Measurements from ENCODE around the gene EXOC6B. TPM values are rescaled to one million over a fixed set of nuclear protein-coding genes. Genes with fewer than 3 reads are reported as not detected.
A peak's percentile ranks its signal among the peaks of the same experiment; 100 is the strongest.

EXOC6B gene
- total and polyA plus RNA-seq, 3 donors from 2014 or later, result 27.7 to 45.2 (median 31.7) TPM

DNA sequence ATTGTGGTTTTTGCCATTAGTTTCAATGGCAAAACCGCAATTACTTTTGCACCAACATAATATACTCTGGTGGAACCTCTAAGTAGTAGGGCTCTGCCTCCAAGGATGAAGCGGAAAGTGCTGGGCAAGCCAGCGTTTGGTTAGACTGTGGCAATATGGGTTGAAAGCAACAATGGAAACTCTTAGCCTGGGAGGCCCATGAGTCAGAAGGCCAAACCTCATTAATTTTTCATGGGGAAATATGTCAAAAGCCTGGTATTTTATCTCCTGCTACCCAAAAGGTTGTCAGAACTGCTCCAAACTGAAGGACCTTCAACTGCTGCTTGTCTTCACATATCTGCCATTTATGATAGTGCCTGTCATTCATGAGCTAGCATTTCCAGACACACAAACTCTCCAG lies 499.1 kb downstream of the EXOC6B start:
- H3K36me3 ChIP-seq (ENCODE audit: low read depth, missing control alignments), result no peaks in the 10 kb centered on the region
- no peaks in the 10 kb centered on the region for H3K4me1 ChIP-seq
- intact Hi-C loops (cut with DNase I; ENCODE audit: low total_unique reads), result no loop called here
- H3K9me3 ChIP-seq, result no peaks in the 10 kb centered on the region
- no peak overlapping the region for H3K27ac ChIP-seq
- DNase-seq, result no peak
- no peaks in the 10 kb centered on the region for H3K27me3 ChIP-seq
- TF ChIP-seq, protein P1, sequence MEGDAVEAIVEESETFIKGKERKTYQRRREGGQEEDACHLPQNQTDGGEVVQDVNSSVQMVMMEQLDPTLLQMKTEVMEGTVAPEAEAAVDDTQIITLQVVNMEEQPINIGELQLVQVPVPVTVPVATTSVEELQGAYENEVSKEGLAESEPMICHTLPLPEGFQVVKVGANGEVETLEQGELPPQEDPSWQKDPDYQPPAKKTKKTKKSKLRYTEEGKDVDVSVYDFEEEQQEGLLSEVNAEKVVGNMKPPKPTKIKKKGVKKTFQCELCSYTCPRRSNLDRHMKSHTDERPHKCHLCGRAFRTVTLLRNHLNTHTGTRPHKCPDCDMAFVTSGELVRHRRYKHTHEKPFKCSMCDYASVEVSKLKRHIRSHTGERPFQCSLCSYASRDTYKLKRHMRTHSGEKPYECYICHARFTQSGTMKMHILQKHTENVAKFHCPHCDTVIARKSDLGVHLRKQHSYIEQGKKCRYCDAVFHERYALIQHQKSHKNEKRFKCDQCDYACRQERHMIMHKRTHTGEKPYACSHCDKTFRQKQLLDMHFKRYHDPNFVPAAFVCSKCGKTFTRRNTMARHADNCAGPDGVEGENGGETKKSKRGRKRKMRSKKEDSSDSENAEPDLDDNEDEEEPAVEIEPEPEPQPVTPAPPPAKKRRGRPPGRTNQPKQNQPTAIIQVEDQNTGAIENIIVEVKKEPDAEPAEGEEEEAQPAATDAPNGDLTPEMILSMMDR (IDR thresholded peaks at IDR 0.05), result no peak
- no peak for TF ChIP-seq POLR2A (IDR thresholded peaks at IDR 0.05)
- H3K4me3 ChIP-seq, result no peak overlapping the region
- WGBS, 2 donors, result 90 to 93% methylated on average over 3 of the region's 3 CpGs

GRCh38 chr2:72325592-72326422 lies 500.0 kb downstream of the EXOC6B start:
- Histone ChIP-seq H3K9me3 (no peaks in the 10 kb centered on the region), H3K36me3 (ENCODE audit: low read depth, missing control alignments) (no peaks in the 10 kb centered on the region), H3K27me3 (no peaks in the 10 kb centered on the region), H3K4me1 (no peaks in the 10 kb centered on the region), H3K4me3 (no peak overlapping the region), H3K27ac (no peak overlapping the region)
- TF ChIP-seq, protein P1 (IDR thresholded peaks at IDR 0.05), result peak in 2 of 3 experiments; percentile 13 to 26
- TF ChIP-seq POLR2A (IDR thresholded peaks at IDR 0.05), result no peak
- DNase-seq, result peak; percentile 30
- 72 to 82% methylated on average over 8 of the region's 8 CpGs for WGBS, 2 donors
- intact Hi-C loops (cut with DNase I; ENCODE audit: low total_unique reads), result no loop called here

- intact Hi-C loops (cut with DNase I; ENCODE audit: low total_unique reads), result no loop called here
- H3K27me3 ChIP-seq, result no peaks in the 10 kb centered on the region
- no peaks in the 10 kb centered on the region for H3K9me3 ChIP-seq
- no peaks in the 10 kb centered on the region for H3K36me3 ChIP-seq (ENCODE audit: low read depth, missing control alignments)
- no peak for TF ChIP-seq POLR2A (IDR thresholded peaks at IDR 0.05)
- TF ChIP-seq, protein P1 (IDR thresholded peaks at IDR 0.05), result no peak
- no peak overlapping the region for H3K27ac ChIP-seq
- no peak for DNase-seq
- no peak overlapping the region for H3K4me3 ChIP-seq
- no peaks in the 10 kb centered on the region for H3K4me1 ChIP-seq
Measured at GRCh38 chr2:72316774-72317173, 509.1 kb downstream of the EXOC6B start.

DNA sequence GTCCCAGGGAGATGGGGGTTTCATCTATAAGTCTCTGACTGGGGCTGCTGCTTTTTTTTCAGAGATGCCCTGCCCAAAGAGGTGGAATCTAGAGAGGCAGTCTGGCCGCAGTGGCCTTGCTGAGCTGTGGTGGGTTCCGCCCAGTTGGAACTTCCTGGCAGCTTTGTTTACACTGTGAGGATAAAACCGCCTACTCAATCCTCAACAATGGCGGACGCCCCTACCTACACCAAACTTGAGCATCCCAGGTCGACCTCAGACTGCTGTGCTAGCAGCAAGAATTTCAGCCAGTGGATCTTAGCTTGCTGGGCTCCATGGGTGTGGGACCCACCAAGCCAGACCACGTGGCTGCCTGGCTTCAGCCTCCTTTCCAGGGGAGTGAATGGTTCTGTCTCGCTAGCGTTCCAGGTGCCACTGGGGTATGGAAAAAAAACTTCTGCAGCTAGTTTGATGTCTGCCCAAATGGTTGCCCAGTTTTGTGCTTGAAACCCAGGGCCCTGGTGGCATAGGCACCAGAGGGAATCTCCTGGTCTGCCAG lies 525.6 kb downstream of the EXOC6B start:
- DNase-seq, result no peak
- H3K36me3 ChIP-seq (ENCODE audit: low read depth, missing control alignments), result no peaks in the 10 kb centered on the region
- no peaks in the 10 kb centered on the region for H3K4me1 ChIP-seq
- TF ChIP-seq, protein P1 (IDR thresholded peaks at IDR 0.05), result no peak
- TF ChIP-seq POLR2A (IDR thresholded peaks at IDR 0.05), result no peak
- no peak overlapping the region for H3K27ac ChIP-seq
- intact Hi-C loops (cut with DNase I; ENCODE audit: low total_unique reads), result no loop called here
- no peak overlapping the region for H3K4me3 ChIP-seq
- H3K27me3 ChIP-seq, result no peaks in the 10 kb centered on the region
- H3K9me3 ChIP-seq, result no peaks in the 10 kb centered on the region
- 64 to 79% methylated on average over 9 of the region's 9 CpGs for WGBS, 2 donors
